ENCODE results near the gene RDM1. TPM values are rescaled to one million over a fixed set of nuclear protein-coding genes. Genes with fewer than 3 reads are reported as not detected.

The RDM1 gene
- total RNA-seq, 1 experiment from 2014 or later: 11.7 TPM

DNA sequence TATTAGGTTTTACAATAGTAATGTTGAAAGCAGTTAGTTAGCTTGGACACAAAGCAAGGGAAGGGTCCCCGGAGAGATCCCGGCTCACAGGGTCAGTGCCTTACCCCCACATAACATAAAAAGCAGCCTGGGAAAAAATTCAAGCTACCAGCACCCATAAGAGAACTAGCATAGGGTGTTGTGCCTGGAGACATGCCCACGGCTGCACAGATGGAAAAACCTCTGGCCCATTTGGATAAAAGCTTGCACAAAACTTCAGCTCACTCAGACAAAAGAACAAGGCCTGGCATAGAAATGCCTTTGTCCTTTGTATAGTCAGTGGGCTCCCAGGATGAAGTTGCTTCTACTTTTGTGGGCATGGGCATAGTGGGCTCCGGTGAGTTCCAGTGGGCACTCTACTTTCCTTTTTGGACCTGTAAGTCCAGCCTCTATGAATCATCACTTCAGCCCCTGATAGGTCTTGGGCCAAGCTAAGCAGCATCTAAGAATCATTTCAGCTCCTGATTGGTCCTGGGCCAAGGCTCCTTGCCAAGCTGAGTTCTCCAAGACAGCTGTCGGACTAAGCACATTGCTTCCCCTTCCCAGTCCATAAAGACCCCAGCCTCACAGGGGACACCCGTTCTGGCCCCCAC, 1.3 kb upstream of the RDM1 start:
- H3K27ac ChIP-seq (ENCODE audit: low read depth, low read length): no peak overlapping the region
- POLR2A ChIA-PET: no interaction called here
- no peak overlapping the region for H3K4me2 ChIP-seq (ENCODE audit: low read length)
- peaks cover 9 to 28% of the 10 kb centered on the region in 2 experiments for H3K4me1 ChIP-seq (ENCODE audit: control insufficient read depth in 1 of 2, insufficient read depth in 2 of 2, low read length in 2 of 2)
- no TSS peak for BruUV-seq (replicated peaks)
- no peak for ATAC-seq
- CTCF ChIA-PET: no interaction called here
- H3K9me2 ChIP-seq (ENCODE audit: insufficient read depth): no peaks in the 10 kb centered on the region
- TF ChIP-seq POLR2AphosphoS5 (IDR thresholded peaks at IDR 0.05; ENCODE audit: low read depth, low read length): no peak
- TF ChIP-seq POLR2A (IDR thresholded peaks at IDR 0.05; ENCODE audit: borderline replicate concordance, extremely low read depth, insufficient read depth, insufficient read length): no peak
- TF ChIP-seq ZNF274 (IDR thresholded peaks at IDR 0.05; ENCODE audit: low read depth, low read length): no peak
- TF ChIP-seq JUND (IDR thresholded peaks at IDR 0.05): no peak
- TF ChIP-seq FOSL1 (IDR thresholded peaks at IDR 0.05; ENCODE audit: low read depth): no peak
- no peak for TF ChIP-seq EZH2 (IDR thresholded peaks at IDR 0.05)
- TF ChIP-seq SIN3A (IDR thresholded peaks at IDR 0.05; ENCODE audit: low read depth): no peak
- TF ChIP-seq TCF7L2 (IDR thresholded peaks at IDR 0.05; ENCODE audit: borderline replicate concordance, extremely low read depth, insufficient read depth, insufficient read length): no peak
- peak overlapping the region; percentile 89 for H2AFZ ChIP-seq (ENCODE audit: low read depth, low read length, poor library complexity, severe bottlenecking)
- no peaks in the 10 kb centered on the region for H4K20me1 ChIP-seq (ENCODE audit: insufficient read depth)
- H3K79me2 ChIP-seq (ENCODE audit: insufficient read depth, low read length): no peaks in the 10 kb centered on the region
- no peak for DNase-seq (ENCODE audit: low read depth, low spot score)
- H3K9me3 ChIP-seq (ENCODE audit: control insufficient read depth in 1 of 2, insufficient read depth in 1 of 2, low read depth in 1 of 2, low read length in 2 of 2): no peaks in the 10 kb centered on the region
- RAD21 ChIA-PET (ENCODE audit: low non-redundant PET in 1 of 2, low total read pairs in 2 of 2, uncharacterized antibody in 2 of 2, unreplicated experiment in 2 of 2): no interaction called here
- H3K4me3 ChIP-seq (replicated peaks in 1 of 2; ENCODE audit: low read depth in 1 of 2, low read length in 2 of 2): no peak overlapping the region
- H3K36me3 ChIP-seq (ENCODE audit: control insufficient read depth in 1 of 2, insufficient read depth in 2 of 2, low read length in 2 of 2): no peaks in the 10 kb centered on the region
- H3K9ac ChIP-seq (ENCODE audit: low read length): no peak overlapping the region
- no peaks in the 10 kb centered on the region for H3K27me3 ChIP-seq (ENCODE audit: insufficient read depth, low read length)
- intact Hi-C loops (cut with micrococcal nuclease): no loop called here

DNA sequence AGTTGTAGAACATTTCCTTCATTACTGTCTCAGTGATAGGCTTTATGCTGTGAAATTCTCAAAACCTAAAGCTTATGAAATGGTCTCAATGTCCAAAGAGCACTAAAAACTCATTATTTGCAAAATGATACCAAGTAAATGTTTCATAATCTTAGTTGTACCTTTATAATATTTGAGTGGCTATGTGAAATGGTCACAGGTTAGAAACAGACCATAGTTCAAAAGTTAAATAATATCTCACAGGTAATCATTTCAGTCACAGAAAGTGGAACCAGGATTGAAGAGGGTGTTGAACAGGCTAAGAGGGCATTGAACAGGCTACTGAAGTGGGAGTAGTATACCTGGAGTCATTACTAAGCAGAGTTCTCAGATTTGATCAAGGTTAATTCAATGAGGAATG, 2.9 kb downstream of the RDM1 start:
- Histone ChIP-seq H3K36me3 (ENCODE audit: control insufficient read depth in 1 of 2, insufficient read depth in 2 of 2, low read length in 2 of 2) (no peaks in the 10 kb centered on the region), H3K9me2 (ENCODE audit: insufficient read depth) (no peaks in the 10 kb centered on the region), H3K9ac (ENCODE audit: low read length) (no peak overlapping the region), H2AFZ (ENCODE audit: low read depth, low read length, poor library complexity, severe bottlenecking) (no peak overlapping the region), H3K27me3 (ENCODE audit: insufficient read depth, low read length) (no peaks in the 10 kb centered on the region), H3K27ac (ENCODE audit: low read depth, low read length) (no peak overlapping the region), H3K79me2 (ENCODE audit: insufficient read depth, low read length) (no peaks in the 10 kb centered on the region), H3K4me1 (ENCODE audit: control insufficient read depth in 1 of 2, insufficient read depth in 2 of 2, low read length in 2 of 2) (peaks cover 9 to 28% of the 10 kb centered on the region in 2 experiments), H3K4me2 (ENCODE audit: low read length) (no peak overlapping the region), H3K9me3 (ENCODE audit: control insufficient read depth in 1 of 2, insufficient read depth in 1 of 2, low read depth in 1 of 2, low read length in 2 of 2) (no peaks in the 10 kb centered on the region), H4K20me1 (ENCODE audit: insufficient read depth) (no peaks in the 10 kb centered on the region), H3K4me3 (replicated peaks in 1 of 2; ENCODE audit: low read depth in 1 of 2, low read length in 2 of 2) (no peak overlapping the region)
- intact Hi-C loops (cut with micrococcal nuclease): no loop called here
- CTCF ChIA-PET: no interaction called here
- POLR2A ChIA-PET: no interaction called here
- TF ChIP-seq YY1 (IDR thresholded peaks at IDR 0.05; ENCODE audit: extremely low read depth, insufficient replicate concordance, low read depth, low read length) (no peak), ELF1 (IDR thresholded peaks at IDR 0.05; ENCODE audit: borderline replicate concordance, low read depth) (no peak), EGR1 (IDR thresholded peaks at IDR 0.05; ENCODE audit: low read depth) (no peak), FOSL1 (IDR thresholded peaks at IDR 0.05; ENCODE audit: low read depth) (no peak), SRF (IDR thresholded peaks at IDR 0.05; ENCODE audit: low read depth) (no peak), CEBPB (IDR thresholded peaks at IDR 0.05; ENCODE audit: low read depth) (no peak)
- no TSS peak for BruUV-seq (replicated peaks)
- no peak for ATAC-seq
- RAD21 ChIA-PET (ENCODE audit: low non-redundant PET in 1 of 2, low total read pairs in 2 of 2, uncharacterized antibody in 2 of 2, unreplicated experiment in 2 of 2): no interaction called here
- no peak for DNase-seq (ENCODE audit: low read depth, low spot score)
